IPS-18a (cell line): Measurements from ENCODE around the gene NFKB2.

Experiments used
- H3K27ac ChIP-seq: one replicate; pipeline ENCODE4 v1.5.1; 2013; ENCODE audit warnings: low read length
- H3K27me3 ChIP-seq: one replicate; pipeline ENCODE4 v1.6.1; 2013; ENCODE audit warnings: mild to moderate bottlenecking, low read length; ENCODE audit not compliant: control insufficient read depth, insufficient read depth
- H3K36me3 ChIP-seq: one replicate; pipeline ENCODE4 v1.6.1; 2013; ENCODE audit warnings: low read depth, low read length; ENCODE audit not compliant: control insufficient read depth
- H3K4me1 ChIP-seq: one replicate; pipeline ENCODE4 v1.6.1; 2013; ENCODE audit warnings: low read depth, low read length; ENCODE audit not compliant: control insufficient read depth
- H3K4me3 ChIP-seq: one replicate; pipeline ENCODE4 v1.5.1; 2013; ENCODE audit warnings: low read length
- H3K9ac ChIP-seq: one replicate; pipeline ENCODE4 v1.6.1; 2013; ENCODE audit warnings: mild to moderate bottlenecking, low read length, moderate library complexity
- H3K9me3 ChIP-seq: one replicate; pipeline ENCODE4 v1.6.1; 2013; ENCODE audit warnings: low read depth, low read length; ENCODE audit not compliant: control insufficient read depth

The NFKB2 gene

DNA sequence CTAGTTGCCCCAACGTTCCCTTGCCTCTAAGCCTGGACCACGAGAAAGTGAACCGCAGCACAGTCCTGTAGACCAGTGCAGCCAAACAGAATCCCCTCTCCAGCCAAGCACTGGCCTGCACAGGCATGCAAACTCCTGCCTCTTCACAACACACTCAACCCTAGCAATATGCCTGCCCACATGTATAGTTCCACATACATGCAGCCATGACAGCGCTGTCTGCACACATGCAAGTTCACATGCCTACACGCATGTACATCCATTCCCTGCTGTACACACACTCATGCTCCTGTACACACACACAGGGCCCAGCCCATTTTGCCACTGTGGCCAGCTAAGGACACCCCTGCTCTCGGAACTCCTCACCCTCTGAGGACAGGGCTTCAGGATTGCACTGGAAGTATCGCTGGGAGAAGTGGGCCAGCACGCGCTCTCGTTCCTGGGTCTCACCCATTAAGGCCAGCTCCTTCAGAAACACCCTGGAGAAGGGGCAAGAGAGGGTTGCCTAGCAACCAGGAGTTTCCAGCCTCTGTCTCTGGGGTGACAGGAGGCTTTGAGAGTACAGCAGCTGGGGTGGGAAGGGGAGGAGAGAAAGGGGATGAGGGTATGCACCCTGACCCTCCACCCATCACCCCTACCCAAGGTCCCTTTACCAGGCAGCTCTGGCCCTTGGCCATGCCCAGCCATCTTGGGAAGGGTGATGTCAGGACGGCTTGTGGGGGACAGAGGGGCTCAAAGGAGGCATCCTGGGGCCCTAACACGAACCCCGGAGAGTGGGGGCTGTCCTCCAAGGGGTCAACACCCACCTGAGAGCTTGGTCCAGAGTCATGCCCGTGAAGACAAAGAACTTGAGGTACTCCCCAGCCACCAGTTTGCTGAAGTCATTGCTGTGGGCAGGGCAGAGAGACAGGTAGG, 16.1 kb downstream of the NFKB2 start:
- H3K4me1 ChIP-seq, result peaks cover 16% of the 10 kb centered on the region
- peak overlapping the region; percentile 59 for H3K4me3 ChIP-seq
- H3K27ac ChIP-seq, result no peak overlapping the region
- H3K36me3 ChIP-seq, result no peaks in the 10 kb centered on the region
- H3K27me3 ChIP-seq, result peaks cover 61% of the 10 kb centered on the region
- no peaks in the 10 kb centered on the region for H3K9me3 ChIP-seq
- H3K9ac ChIP-seq, result no peak overlapping the region

DNA sequence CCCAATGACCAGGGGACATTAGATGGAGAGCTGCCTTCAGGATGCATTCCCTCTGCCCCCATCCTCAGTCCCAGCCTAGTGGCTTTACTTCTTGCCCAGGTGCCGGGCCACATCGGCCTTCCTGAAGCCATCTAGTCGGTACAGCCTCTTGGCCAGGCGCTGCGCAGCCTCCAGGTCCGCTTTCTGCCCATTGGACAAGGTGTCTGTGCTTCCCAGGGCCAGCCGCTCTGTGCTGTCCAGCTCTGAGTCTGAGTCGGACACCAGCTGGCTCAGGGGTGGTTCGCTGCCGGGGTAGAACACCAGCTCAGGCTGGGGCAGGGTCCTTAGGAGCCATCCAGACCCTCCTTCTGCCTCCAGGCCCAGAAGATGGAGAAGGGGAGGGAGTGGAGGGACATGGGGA, 16.8 kb downstream of the NFKB2 start:
- H3K36me3 ChIP-seq, result no peaks in the 10 kb centered on the region
- H3K27me3 ChIP-seq, result peaks cover 54% of the 10 kb centered on the region
- H3K9ac ChIP-seq, result no peak overlapping the region
- no peak overlapping the region for H3K27ac ChIP-seq
- H3K4me1 ChIP-seq, result peaks cover 16% of the 10 kb centered on the region
- H3K9me3 ChIP-seq, result no peaks in the 10 kb centered on the region
- H3K4me3 ChIP-seq, result no peak overlapping the region

DNA sequence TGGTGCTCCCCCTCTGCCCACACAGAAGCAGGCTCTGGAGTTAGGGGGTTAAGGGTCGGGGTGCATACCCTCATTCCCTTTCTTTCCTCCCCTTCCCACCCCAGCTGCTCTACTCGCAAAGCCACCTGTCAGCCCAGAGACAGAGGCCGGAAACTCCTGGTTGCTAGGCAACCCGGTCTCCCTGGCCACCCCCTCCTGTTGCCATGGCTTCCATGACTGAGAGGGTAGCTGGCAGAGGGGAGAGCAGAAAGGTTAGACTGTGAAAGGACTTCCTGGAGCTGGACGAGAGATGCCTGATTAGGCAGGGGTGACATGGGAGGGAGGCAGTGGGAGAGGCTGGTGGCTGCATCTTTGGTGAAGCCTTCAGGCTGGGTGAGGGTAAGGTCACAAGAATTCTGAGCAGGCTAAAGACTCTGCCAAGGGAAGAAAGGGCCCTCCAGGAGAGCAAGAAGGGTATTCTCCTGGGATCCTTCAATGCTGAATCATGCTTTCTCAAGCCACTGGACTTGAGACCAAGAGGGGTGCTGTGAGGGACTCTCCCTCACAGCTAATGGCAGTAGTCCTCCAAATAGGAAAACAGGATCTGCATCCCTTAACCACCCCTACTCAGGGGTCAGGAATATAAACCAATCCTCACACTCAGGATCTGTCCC, 17.7 kb downstream of the NFKB2 start:
- H3K27ac ChIP-seq, result no peak overlapping the region
- peaks cover 16% of the 10 kb centered on the region for H3K4me1 ChIP-seq
- peaks cover 50% of the 10 kb centered on the region for H3K27me3 ChIP-seq
- no peaks in the 10 kb centered on the region for H3K36me3 ChIP-seq
- no peak overlapping the region for H3K9ac ChIP-seq
- H3K4me3 ChIP-seq, result no peak overlapping the region
- no peaks in the 10 kb centered on the region for H3K9me3 ChIP-seq

GRCh38 chr10:102413806-102414561, 18.5 kb downstream of the NFKB2 start:
- H3K9me3 ChIP-seq, result no peaks in the 10 kb centered on the region
- no peak overlapping the region for H3K9ac ChIP-seq
- H3K27me3 ChIP-seq, result peaks cover 45% of the 10 kb centered on the region
- no peak overlapping the region for H3K27ac ChIP-seq
- H3K4me3 ChIP-seq, result no peak overlapping the region
- H3K4me1 ChIP-seq, result peaks cover 16% of the 10 kb centered on the region
- H3K36me3 ChIP-seq, result no peaks in the 10 kb centered on the region

- Histone ChIP-seq H3K27me3 (peaks cover 38% of the 10 kb centered on the region), H3K4me1 (peaks cover 12% of the 10 kb centered on the region), H3K27ac (no peak overlapping the region), H3K9ac (no peak overlapping the region), H3K9me3 (no peaks in the 10 kb centered on the region), H3K4me3 (no peak overlapping the region), H3K36me3 (no peaks in the 10 kb centered on the region)
These were observed 19.2 kb downstream of the NFKB2 start for GRCh38 chr10:102414749-102415148.

GRCh38 chr10:102416283-102416682, 20.8 kb downstream of the NFKB2 start:
- peaks cover 8% of the 10 kb centered on the region for H3K4me1 ChIP-seq
- H3K4me3 ChIP-seq, result no peak overlapping the region
- H3K27ac ChIP-seq, result no peak overlapping the region
- H3K9ac ChIP-seq, result no peak overlapping the region
- no peaks in the 10 kb centered on the region for H3K9me3 ChIP-seq
- peaks cover 23% of the 10 kb centered on the region for H3K27me3 ChIP-seq
- no peaks in the 10 kb centered on the region for H3K36me3 ChIP-seq

GRCh38 chr10:102416695-102417094, 21.2 kb downstream of the NFKB2 start:
- Histone ChIP-seq H3K27ac (no peak overlapping the region), H3K9ac (no peak overlapping the region)

GRCh38 chr10:102418622-102419268, 23.2 kb downstream of the NFKB2 start, which contains the start of gene PSD:
Gene PSD (minus strand): TSS chr10:102418785. CDS start chr10:102417038, 1,747 bp downstream.
- Histone ChIP-seq H3K4me1 (peaks cover 5% of the 10 kb centered on the region), H3K27ac (no peak within 1 kb of the TSS), H3K36me3 (no peaks in the 10 kb centered on the region), H3K9me3 (no peaks in the 10 kb centered on the region), H3K4me3 (peak within 1 kb of the TSS; percentile 84), H3K9ac (peak within 1 kb of the TSS; percentile 0), H3K27me3 (peaks cover 14% of the 10 kb centered on the region)

More at GRCh38 chr10:102416695-102417094, 21.2 kb downstream of the NFKB2 start:
- Histone ChIP-seq H3K36me3 (no peaks in the 10 kb centered on the region), H3K4me3 (no peak overlapping the region), H3K27me3 (peaks cover 19% of the 10 kb centered on the region), H3K4me1 (peaks cover 4% of the 10 kb centered on the region), H3K9me3 (no peaks in the 10 kb centered on the region)

GRCh38 chr10:102419269-102420180, 24.0 kb downstream of the NFKB2 start:
- Histone ChIP-seq H3K9me3 (no peaks in the 10 kb centered on the region), H3K9ac (peak overlapping the region; percentile 0), H3K4me3 (peak overlapping the region; percentile 84), H3K36me3 (peaks cover 3% of the 10 kb centered on the region), H3K4me1 (peaks cover 5% of the 10 kb centered on the region), H3K27ac (no peak overlapping the region), H3K27me3 (peaks cover 14% of the 10 kb centered on the region)

- Histone ChIP-seq H3K27ac (no peak overlapping the region), H3K9me3 (no peaks in the 10 kb centered on the region), H3K36me3 (peaks cover 3% of the 10 kb centered on the region), H3K9ac (peak overlapping the region; percentile 63), H3K4me3 (peak overlapping the region; percentile 84), H3K27me3 (peaks cover 14% of the 10 kb centered on the region), H3K4me1 (peaks cover 5% of the 10 kb centered on the region)
These were observed 24.7 kb downstream of the NFKB2 start for GRCh38 chr10:102420181-102420713.
